OCI-LY3 (cell line): Measurements from ENCODE around the gene TTC24.

Experiments used
- H2AFZ ChIP-seq: fragments of 200-600, 300-600 bp; shearing (Covaris generic); 2 replicates; pipeline ENCODE4 v1.6.0; 2014; ENCODE audit warnings: antibody characterized with exemption, low read depth, low read length
- H3K27ac ChIP-seq: fragments of 200-600, 300-600 bp; sonication (generic); 2 replicates; pipeline ENCODE4 v1.5.1; 2014; ENCODE audit warnings: mild to moderate bottlenecking, low read length, moderate library complexity, mixed read lengths
- H3K27me3 ChIP-seq: fragments of 200-600, 300-600 bp; sonication (generic); 2 replicates; pipeline ENCODE4 v1.6.1; 2014; ENCODE audit warnings: low read depth, low read length, mixed read lengths
- H3K36me3 ChIP-seq: fragments of 200-600, 300-600 bp; sonication (generic); replicated peaks from 2 replicates; pipeline ENCODE3; 2014; ENCODE audit warnings: low read depth, low read length, mixed read lengths
- H3K4me1 ChIP-seq: fragments of 300-600, 200-600 bp; sonication (generic); 2 replicates; pipeline ENCODE4 v1.6.1; 2014; ENCODE audit warnings: low read length, mixed read lengths
- H3K4me2 ChIP-seq: fragments of 200-600, 300-600 bp; sonication (generic); 2 replicates; pipeline ENCODE4 v1.6.1; 2014; ENCODE audit warnings: low read length, mixed read lengths
- H3K4me3 ChIP-seq: fragments of 300-600, 200-600 bp; sonication (generic); 2 replicates; pipeline ENCODE4 v1.5.1; 2014; ENCODE audit warnings: antibody characterized with exemption, mild to moderate bottlenecking, low read length, moderate library complexity
- H3K79me2 ChIP-seq: fragments of 300-600, 200-600 bp; shearing (Covaris generic); 2 replicates; pipeline ENCODE4 v1.6.1; 2014; ENCODE audit warnings: mild to moderate bottlenecking, low read length, mixed read lengths
- H3K9ac ChIP-seq: fragments of 300-600, 200-600 bp; shearing (Covaris generic); 2 replicates; pipeline ENCODE4 v1.6.0; 2014; ENCODE audit warnings: mild to moderate bottlenecking, low read length, moderate library complexity
- H3K9me3 ChIP-seq: fragments of 200-600, 300-600 bp; shearing (Covaris generic); 2 replicates; pipeline ENCODE4 v1.6.1; 2014; ENCODE audit warnings: low read length, mixed read lengths; ENCODE audit not compliant: insufficient read depth
- H4K20me1 ChIP-seq: fragments of 200-600, 300-600 bp; sonication (generic); 2 replicates; pipeline ENCODE4 v1.6.1; 2016; ENCODE audit warnings: low read length, mixed read lengths; ENCODE audit not compliant: insufficient read depth
- EZH2phosphoT487 ChIP-seq: fragments of 200-600 bp; shearing (Covaris generic); IDR thresholded peaks from 2 replicates; pipeline ENCODE4 v1.6.1; 2018; ENCODE audit warnings: antibody characterized with exemption, mixed run types, low read depth
- TF ChIP-seq, protein P1 (sequence below): fragments of 200-600, 300-600 bp; sonication (generic); IDR thresholded peaks from 2 replicates; pipeline ENCODE4 v1.5.1; 2014; ENCODE audit warnings: antibody characterized with exemption, low read length, low read depth

Gene TTC24

DNA sequence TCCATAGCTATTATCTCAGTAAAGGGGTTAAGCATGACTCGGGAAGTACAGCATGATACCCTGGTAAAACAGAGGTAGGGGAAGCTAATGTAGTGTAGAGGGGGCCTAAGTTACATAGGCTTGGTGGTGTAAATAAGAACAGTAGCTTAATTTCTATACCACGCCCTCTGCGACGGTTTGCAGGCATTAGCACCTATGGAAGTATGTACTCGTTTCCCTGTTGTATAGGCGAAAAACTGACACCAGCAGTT lies 11.6 kb downstream of the TTC24 start:
- Histone ChIP-seq H3K4me2 (peak overlapping the region; percentile 88), H2AFZ (peak overlapping the region; percentile 89), H3K9me3 (no peaks in the 10 kb centered on the region), H3K4me3 (peak overlapping the region; percentile 80), H3K27me3 (no peaks in the 10 kb centered on the region), H3K9ac (peak overlapping the region; percentile 80), H3K4me1 (peaks cover 17% of the 10 kb centered on the region), H3K27ac (peak overlapping the region; percentile 45), H4K20me1 (no peaks in the 10 kb centered on the region), H3K36me3 (peaks cover 34% of the 10 kb centered on the region), H3K79me2 (peaks cover 18% of the 10 kb centered on the region)
- no peak for TF ChIP-seq EZH2phosphoT487
- TF ChIP-seq, protein P1, sequence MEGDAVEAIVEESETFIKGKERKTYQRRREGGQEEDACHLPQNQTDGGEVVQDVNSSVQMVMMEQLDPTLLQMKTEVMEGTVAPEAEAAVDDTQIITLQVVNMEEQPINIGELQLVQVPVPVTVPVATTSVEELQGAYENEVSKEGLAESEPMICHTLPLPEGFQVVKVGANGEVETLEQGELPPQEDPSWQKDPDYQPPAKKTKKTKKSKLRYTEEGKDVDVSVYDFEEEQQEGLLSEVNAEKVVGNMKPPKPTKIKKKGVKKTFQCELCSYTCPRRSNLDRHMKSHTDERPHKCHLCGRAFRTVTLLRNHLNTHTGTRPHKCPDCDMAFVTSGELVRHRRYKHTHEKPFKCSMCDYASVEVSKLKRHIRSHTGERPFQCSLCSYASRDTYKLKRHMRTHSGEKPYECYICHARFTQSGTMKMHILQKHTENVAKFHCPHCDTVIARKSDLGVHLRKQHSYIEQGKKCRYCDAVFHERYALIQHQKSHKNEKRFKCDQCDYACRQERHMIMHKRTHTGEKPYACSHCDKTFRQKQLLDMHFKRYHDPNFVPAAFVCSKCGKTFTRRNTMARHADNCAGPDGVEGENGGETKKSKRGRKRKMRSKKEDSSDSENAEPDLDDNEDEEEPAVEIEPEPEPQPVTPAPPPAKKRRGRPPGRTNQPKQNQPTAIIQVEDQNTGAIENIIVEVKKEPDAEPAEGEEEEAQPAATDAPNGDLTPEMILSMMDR, result no peak

DNA sequence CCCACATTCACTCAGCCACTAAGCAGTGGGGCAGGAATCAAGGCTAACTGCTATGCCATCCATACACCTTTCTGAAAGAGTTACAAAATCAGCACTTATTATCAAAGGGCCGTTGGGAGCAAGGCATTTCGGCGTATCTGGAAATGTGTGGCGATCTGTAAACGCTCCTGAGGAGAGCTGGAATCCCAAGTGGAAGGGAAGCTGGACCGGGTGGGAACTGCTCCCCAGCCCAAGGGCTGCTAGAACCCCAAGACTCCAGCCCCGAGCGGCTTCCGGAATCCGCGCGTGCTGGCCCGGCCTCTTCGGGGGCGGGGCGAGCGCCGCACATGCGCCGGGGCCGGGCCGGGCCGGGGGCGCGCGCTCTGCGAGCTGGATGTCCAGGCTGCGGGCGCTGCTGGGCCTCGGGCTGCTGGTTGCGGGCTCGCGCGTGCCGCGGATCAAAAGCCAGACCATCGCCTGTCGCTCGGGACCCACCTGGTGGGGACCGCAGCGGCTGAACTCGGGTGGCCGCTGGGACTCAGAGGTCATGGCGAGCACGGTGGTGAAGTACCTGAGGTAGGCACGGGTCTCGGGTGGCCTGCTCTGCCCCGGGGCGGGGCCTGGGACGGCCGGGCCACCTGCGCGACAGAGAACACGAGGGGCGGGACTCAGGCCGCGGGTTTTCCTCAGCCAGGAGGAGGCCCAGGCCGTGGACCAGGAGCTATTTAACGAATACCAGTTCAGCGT lies 12.1 kb downstream of the TTC24 start, which contains the start of gene NAXE:
Gene NAXE, plus strand, starts transcription at position 345 of the 726 bp plus-strand sequence. Its CDS starts 29 bp downstream, at position 374.
- Histone ChIP-seq H3K27ac (peak within 1 kb of the TSS; percentile 45), H3K4me1 (peaks cover 17% of the 10 kb centered on the region), H3K27me3 (no peaks in the 10 kb centered on the region), H3K36me3 (peaks cover 39% of the 10 kb centered on the region), H3K4me3 (peak within 1 kb of the TSS; percentile 80), H3K9me3 (no peaks in the 10 kb centered on the region), H3K4me2 (peak within 1 kb of the TSS; percentile 91), H3K79me2 (peaks cover 18% of the 10 kb centered on the region), H3K9ac (peak within 1 kb of the TSS; percentile 80), H4K20me1 (no peaks in the 10 kb centered on the region), H2AFZ (peak within 1 kb of the TSS; percentile 89)
- no peak for TF ChIP-seq EZH2phosphoT487
- TF ChIP-seq, protein P1, result no peak; the same call in 1 of the 2 replicates

DNA sequence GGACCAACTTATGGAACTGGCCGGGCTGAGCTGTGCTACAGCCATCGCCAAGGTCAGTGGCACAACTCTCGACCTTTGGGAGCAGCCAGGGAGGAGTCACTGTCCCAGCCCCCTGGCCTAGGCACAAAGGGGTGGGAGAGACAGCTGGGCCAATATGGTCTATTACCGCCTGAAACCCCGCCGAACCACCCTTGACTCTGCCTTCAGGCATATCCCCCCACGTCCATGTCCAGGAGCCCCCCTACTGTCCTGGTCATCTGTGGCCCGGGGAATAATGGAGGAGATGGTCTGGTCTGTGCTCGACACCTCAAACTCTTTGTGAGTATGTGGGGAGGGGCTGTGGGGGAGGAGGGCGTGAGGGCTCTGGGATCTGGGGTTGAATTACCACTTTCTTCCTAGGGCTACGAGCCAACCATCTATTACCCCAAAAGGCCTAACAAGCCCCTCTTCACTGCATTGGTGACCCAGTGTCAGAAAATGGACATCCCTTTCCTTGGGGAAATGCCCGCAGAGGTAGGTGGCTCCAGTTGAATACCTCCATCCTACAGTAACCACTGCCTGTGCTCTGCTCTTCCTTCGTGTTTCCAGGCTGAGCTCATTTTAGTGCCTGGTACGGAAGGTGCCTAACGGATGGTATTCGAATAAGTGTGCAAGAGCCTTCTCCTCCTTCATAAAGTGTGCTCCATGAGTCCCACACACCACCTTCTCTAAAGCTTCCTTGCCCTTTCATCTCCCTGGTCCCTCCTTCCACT lies 12.8 kb downstream of the TTC24 start:
- Histone ChIP-seq H3K79me2 (peaks cover 18% of the 10 kb centered on the region), H3K9ac (peak overlapping the region; percentile 80), H3K36me3 (peaks cover 45% of the 10 kb centered on the region), H3K4me1 (peaks cover 17% of the 10 kb centered on the region), H3K9me3 (no peaks in the 10 kb centered on the region), H3K27me3 (no peaks in the 10 kb centered on the region), H3K27ac (peak overlapping the region; percentile 45), H3K4me2 (peak overlapping the region; percentile 91), H3K4me3 (peak overlapping the region; percentile 80), H2AFZ (no peak overlapping the region), H4K20me1 (no peaks in the 10 kb centered on the region)
- TF ChIP-seq, protein P1, result no peak
- no peak for TF ChIP-seq EZH2phosphoT487

DNA sequence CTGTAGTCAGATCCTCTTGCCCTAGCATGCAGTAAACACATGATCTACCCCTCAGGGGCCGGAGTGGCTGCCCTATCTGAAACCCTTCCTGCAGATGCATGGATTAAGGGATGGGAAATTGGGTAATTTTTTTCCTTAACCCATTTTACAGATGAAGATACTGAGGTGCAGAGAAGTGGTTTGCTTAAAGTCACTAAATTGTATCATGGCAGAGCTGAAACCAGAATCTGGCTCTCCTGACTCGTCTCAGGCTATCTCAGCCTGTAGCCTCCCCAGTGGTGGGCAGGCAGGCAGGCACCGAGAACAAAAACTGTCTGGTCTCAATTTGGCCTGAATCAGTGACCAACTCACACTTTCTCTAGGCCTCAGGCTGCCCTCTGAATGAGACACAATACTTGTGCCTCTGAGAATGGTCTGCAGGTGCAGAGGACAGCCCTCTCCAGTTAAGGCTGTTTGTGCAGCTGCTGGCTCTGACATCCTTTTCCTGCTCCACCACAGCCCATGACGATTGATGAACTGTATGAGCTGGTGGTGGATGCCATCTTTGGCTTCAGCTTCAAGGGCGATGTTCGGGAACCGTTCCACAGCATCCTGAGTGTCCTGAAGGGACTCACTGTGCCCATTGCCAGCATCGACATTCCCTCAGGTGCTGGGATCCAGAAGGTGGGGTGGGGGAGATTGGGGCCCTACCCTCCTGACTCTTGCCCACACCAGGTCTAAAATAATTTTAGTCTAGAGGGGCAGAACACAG lies 13.6 kb downstream of the TTC24 start:
- no peak overlapping the region for H2AFZ ChIP-seq
- H3K9ac ChIP-seq, result no peak overlapping the region
- peak overlapping the region; percentile 80; the same call in 1 of the 2 replicates for H3K4me3 ChIP-seq
- H3K9me3 ChIP-seq, result no peaks in the 10 kb centered on the region
- H3K27ac ChIP-seq, result 0 out of 2 replicates have a peak overlapping the region, but pooled peaks have one; percentile 45
- H3K79me2 ChIP-seq, result peaks cover 20% of the 10 kb centered on the region
- no peaks in the 10 kb centered on the region for H3K27me3 ChIP-seq
- TF ChIP-seq EZH2phosphoT487, result no peak
- TF ChIP-seq, protein P1, result no peak
- peaks cover 52% of the 10 kb centered on the region for H3K36me3 ChIP-seq
- peaks cover 17% of the 10 kb centered on the region for H3K4me1 ChIP-seq
- H3K4me2 ChIP-seq, result peak overlapping the region; percentile 91
- H4K20me1 ChIP-seq, result no peaks in the 10 kb centered on the region
